PC-9 (cell line): ENCODE results near the gene NINL. TPM values are rescaled to one million over a fixed set of nuclear protein-coding genes. Genes with fewer than 3 reads are reported as not detected.

Experiments
- BruUV-seq: library from RNA; stranded (reverse); fragments of 400-500 nt; replicated peaks from 2 replicates; lab custom pipeline; 2021; lab: Mats Ljungman, UMichigan
- CTCF ChIA-PET: fragments of 300-600 bp; sonication (Branson Sonifier 250); formaldehyde crosslinking; loops from one replicate; lab custom pipeline; 2022; ENCODE audit warnings: antibody characterized with exemption; lab: Charles Lee
- POLR2A ChIA-PET: fragments of 300-600 bp; sonication (Branson Sonifier 250); formaldehyde crosslinking; loops from one replicate; lab custom pipeline; 2022; ENCODE audit warnings: antibody characterized with exemption; ENCODE audit not compliant: unreplicated experiment; lab: Charles Lee
- DNase-seq, 2 experiments: peaks; one replicate each; pipeline versions ENCODE4 v3.0.0 to v3.0.0-alpha.2; 2015 to 2022; ENCODE audit warnings: mixed read lengths in 1 of 2
- H2AFZ ChIP-seq: fragments of 200-600 bp; sonication (generic); 2 replicates; pipeline ENCODE4 v1.8.1; 2017; ENCODE audit warnings: antibody characterized with exemption
- H3F3A ChIP-seq: fragments of 200-600 bp; sonication (generic); 2 replicates; pipeline ENCODE4 v1.8.1; 2017; ENCODE audit warnings: antibody characterized with exemption, mild to moderate bottlenecking, low read depth; ENCODE audit not compliant: insufficient read depth
- H3K27ac ChIP-seq: fragments of 200-600 bp; sonication (generic); 2 replicates; pipeline ENCODE4 v1.6.1; 2016; ENCODE audit warnings: mixed run types
- H3K27me3 ChIP-seq: fragments of 200-600 bp; sonication (generic); 2 replicates; pipeline ENCODE4 v1.6.1; 2016; ENCODE audit warnings: low read depth, mixed run types; ENCODE audit not compliant: insufficient read depth
- H3K36me3 ChIP-seq: fragments of 200-600 bp; sonication (generic); 2 replicates; pipeline ENCODE4 v1.6.1; 2016; ENCODE audit warnings: low read depth, mixed run types
- H3K4me1 ChIP-seq: fragments of 200-600 bp; sonication (generic); replicated peaks from 2 replicates; pipeline ENCODE4 v1.6.1; 2016; ENCODE audit warnings: mixed run types; ENCODE audit not compliant: insufficient read depth
- H3K4me2 ChIP-seq: fragments of 200-600 bp; sonication (generic); 2 replicates; pipeline ENCODE4 v1.6.1; 2017; ENCODE audit warnings: mixed run types
- H3K4me3 ChIP-seq: fragments of 200-600 bp; sonication (generic); 2 replicates; pipeline ENCODE4 v1.6.1; 2016; ENCODE audit warnings: mixed run types
- H3K79me2 ChIP-seq: fragments of 200-600 bp; sonication (generic); 2 replicates; pipeline ENCODE4 v1.6.1; 2017; ENCODE audit warnings: low read depth, mixed run types
- H3K9me2 ChIP-seq: fragments of 200-600 bp; sonication (generic); 2 replicates; pipeline ENCODE4 v1.8.1; 2017; ENCODE audit warnings: mild to moderate bottlenecking; ENCODE audit not compliant: insufficient read depth
- H3K9me3 ChIP-seq: fragments of 200-600 bp; sonication (generic); 2 replicates; pipeline ENCODE4 v1.8.1; 2016; ENCODE audit warnings: low read depth; ENCODE audit not compliant: insufficient read depth
- H4K20me1 ChIP-seq: fragments of 200-600 bp; sonication (generic); 2 replicates; pipeline ENCODE4 v1.8.1; 2017; ENCODE audit not compliant: insufficient read depth
- CTCF ChIP-seq: fragments of 200-600 bp; sonication (generic); conservative IDR thresholded peaks from 2 replicates; pipeline ENCODE4 v1.6.1; 2017; ENCODE audit warnings: mixed run types, antibody characterized with exemption, mild to moderate bottlenecking, moderate library complexity
- EZH2 ChIP-seq: fragments of 200-600 bp; sonication (generic); IDR thresholded peaks from 2 replicates; pipeline ENCODE4 v1.8.0; 2017; ENCODE audit warnings: antibody characterized with exemption, low read depth
- intact Hi-C: fragments of 100-400 bp; cut with micrococcal nuclease; formaldehyde crosslinking; loops from one replicate; pipeline ENCODE4 v1.10.0; 2022; ENCODE audit not compliant: unreplicated experiment
- total RNA-seq: library from RNA; stranded (reverse); gene quantifications from 2 replicates; pipeline ENCODE4 v1.2.3, GENCODE V29; 2021

Gene NINL
- total RNA-seq, 1 experiment from 2014 or later = 19.6 TPM

GRCh38 chr20:25489221-25489871, 96.0 kb downstream of the NINL start:
- H3K9me3 ChIP-seq = no peaks in the 10 kb centered on the region
- no peak for TF ChIP-seq EZH2
- no peak for TF ChIP-seq CTCF
- no peak overlapping the region for H3K4me3 ChIP-seq
- H3K79me2 ChIP-seq = no peaks in the 10 kb centered on the region
- H2AFZ ChIP-seq = no peak overlapping the region
- POLR2A ChIA-PET = no interaction called here
- DNase-seq = no peak
- H4K20me1 ChIP-seq = no peaks in the 10 kb centered on the region
- H3K36me3 ChIP-seq = no peaks in the 10 kb centered on the region
- H3K27ac ChIP-seq = no peak overlapping the region
- no peaks in the 10 kb centered on the region for H3K27me3 ChIP-seq
- CTCF ChIA-PET = no interaction called here
- intact Hi-C loops = loop anchor here (10.0 kb wide), 1 partner anchor 55 kb away; no protein-coding TSS in a partner anchor
- no peaks in the 10 kb centered on the region for H3K9me2 ChIP-seq
- no peak overlapping the region for H3K4me2 ChIP-seq
- peaks cover 16% of the 10 kb centered on the region for H3K4me1 ChIP-seq
- H3F3A ChIP-seq = peaks cover 5% of the 10 kb centered on the region
- no TSS peak for BruUV-seq

GRCh38 chr20:25487975-25488374, 97.4 kb downstream of the NINL start:
- no peak overlapping the region for H3K27ac ChIP-seq
- no peaks in the 10 kb centered on the region for H3K9me2 ChIP-seq
- no peak for DNase-seq
- POLR2A ChIA-PET = no interaction called here
- peaks cover 5% of the 10 kb centered on the region for H3F3A ChIP-seq
- no peak overlapping the region for H2AFZ ChIP-seq
- no TSS peak for BruUV-seq
- H4K20me1 ChIP-seq = no peaks in the 10 kb centered on the region
- TF ChIP-seq EZH2 = no peak
- TF ChIP-seq CTCF = no peak
- no peaks in the 10 kb centered on the region for H3K79me2 ChIP-seq
- intact Hi-C loops = loop anchor here (10.0 kb wide), 1 partner anchor 57 kb away; no protein-coding TSS in a partner anchor
- no peak overlapping the region for H3K4me2 ChIP-seq
- no peaks in the 10 kb centered on the region for H3K36me3 ChIP-seq
- peaks cover 16% of the 10 kb centered on the region for H3K4me1 ChIP-seq
- no peaks in the 10 kb centered on the region for H3K9me3 ChIP-seq
- H3K4me3 ChIP-seq = no peak overlapping the region
- no peaks in the 10 kb centered on the region for H3K27me3 ChIP-seq
- CTCF ChIA-PET = no interaction called here

GRCh38 chr20:25487306-25487705, 98.0 kb downstream of the NINL start:
- Histone ChIP-seq H3K79me2 (no peaks in the 10 kb centered on the region), H3K27me3 (no peaks in the 10 kb centered on the region), H3K36me3 (no peaks in the 10 kb centered on the region), H3K9me3 (no peaks in the 10 kb centered on the region), H3K4me1 (peaks cover 16% of the 10 kb centered on the region), H4K20me1 (no peaks in the 10 kb centered on the region), H3K4me2 (no peak overlapping the region), H3K4me3 (no peak overlapping the region), H3K9me2 (no peaks in the 10 kb centered on the region), H2AFZ (no peak overlapping the region), H3F3A (peaks cover 5% of the 10 kb centered on the region), H3K27ac (no peak overlapping the region)
- BruUV-seq = no TSS peak
- POLR2A ChIA-PET = no interaction called here
- no peak for DNase-seq
- TF ChIP-seq CTCF (no peak), EZH2 (no peak)
- intact Hi-C loops = loop anchor here (10.0 kb wide), 1 partner anchor 57 kb away; no protein-coding TSS in a partner anchor
- CTCF ChIA-PET = no interaction called here
